ENCODE measurements around the gene FAM204A.

FAM204A gene

GRCh38 chr10:118286051-118286838 lies 55.9 kb downstream of the FAM204A start:
- Histone ChIP-seq H3K9me3 (no peaks in the 10 kb centered on the region), H3K27me3 (no peaks in the 10 kb centered on the region), H3K4me3 (ENCODE audit: low read depth, low read length) (no peak overlapping the region), H3K4me1 (no peaks in the 10 kb centered on the region), H3K36me3 (no peaks in the 10 kb centered on the region)
- TF ChIP-seq, protein P1, sequence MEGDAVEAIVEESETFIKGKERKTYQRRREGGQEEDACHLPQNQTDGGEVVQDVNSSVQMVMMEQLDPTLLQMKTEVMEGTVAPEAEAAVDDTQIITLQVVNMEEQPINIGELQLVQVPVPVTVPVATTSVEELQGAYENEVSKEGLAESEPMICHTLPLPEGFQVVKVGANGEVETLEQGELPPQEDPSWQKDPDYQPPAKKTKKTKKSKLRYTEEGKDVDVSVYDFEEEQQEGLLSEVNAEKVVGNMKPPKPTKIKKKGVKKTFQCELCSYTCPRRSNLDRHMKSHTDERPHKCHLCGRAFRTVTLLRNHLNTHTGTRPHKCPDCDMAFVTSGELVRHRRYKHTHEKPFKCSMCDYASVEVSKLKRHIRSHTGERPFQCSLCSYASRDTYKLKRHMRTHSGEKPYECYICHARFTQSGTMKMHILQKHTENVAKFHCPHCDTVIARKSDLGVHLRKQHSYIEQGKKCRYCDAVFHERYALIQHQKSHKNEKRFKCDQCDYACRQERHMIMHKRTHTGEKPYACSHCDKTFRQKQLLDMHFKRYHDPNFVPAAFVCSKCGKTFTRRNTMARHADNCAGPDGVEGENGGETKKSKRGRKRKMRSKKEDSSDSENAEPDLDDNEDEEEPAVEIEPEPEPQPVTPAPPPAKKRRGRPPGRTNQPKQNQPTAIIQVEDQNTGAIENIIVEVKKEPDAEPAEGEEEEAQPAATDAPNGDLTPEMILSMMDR (IDR thresholded peaks at IDR 0.05; ENCODE audit: low read depth, low read length): no peak
- no peak for DNase-seq

GRCh38 chr10:118282670-118283069 lies 59.5 kb downstream of the FAM204A start:
- H3K36me3 ChIP-seq: no peaks in the 10 kb centered on the region
- no peaks in the 10 kb centered on the region for H3K4me1 ChIP-seq
- H3K4me3 ChIP-seq (ENCODE audit: low read depth, low read length): no peak overlapping the region
- H3K9me3 ChIP-seq: no peaks in the 10 kb centered on the region
- no peaks in the 10 kb centered on the region for H3K27me3 ChIP-seq
- TF ChIP-seq, protein P1 (IDR thresholded peaks at IDR 0.05; ENCODE audit: low read depth, low read length): no peak
- DNase-seq: no peak

DNA sequence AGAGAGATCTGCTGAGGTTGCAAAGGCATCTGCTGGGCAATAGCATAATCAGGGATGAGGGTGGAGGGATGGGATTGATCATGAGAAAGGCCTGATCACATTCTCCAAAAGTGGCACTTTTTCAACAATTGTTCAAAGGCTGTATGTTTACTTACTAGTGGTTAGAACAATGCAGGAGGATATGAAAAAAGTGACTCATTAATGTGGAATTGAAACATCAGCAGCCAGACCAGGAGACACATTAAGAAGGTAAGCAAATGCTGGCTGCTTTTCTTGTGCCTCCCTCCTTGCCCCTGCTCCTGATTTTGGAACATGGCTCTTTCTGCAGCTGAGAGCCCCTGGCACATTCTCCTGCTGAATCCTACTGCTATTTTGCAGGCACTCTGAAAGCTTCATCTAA lies 63.5 kb downstream of the FAM204A start:
- Histone ChIP-seq H3K9me3 (no peaks in the 10 kb centered on the region), H3K36me3 (no peaks in the 10 kb centered on the region), H3K27me3 (no peaks in the 10 kb centered on the region), H3K4me3 (ENCODE audit: low read depth, low read length) (no peak overlapping the region), H3K4me1 (no peaks in the 10 kb centered on the region)
- TF ChIP-seq, protein P1 (IDR thresholded peaks at IDR 0.05; ENCODE audit: low read depth, low read length): no peak
- no peak for DNase-seq

- Histone ChIP-seq H3K9me3 (no peaks in the 10 kb centered on the region), H3K36me3 (no peaks in the 10 kb centered on the region), H3K27me3 (no peaks in the 10 kb centered on the region), H3K4me1 (no peaks in the 10 kb centered on the region), H3K4me3 (ENCODE audit: low read depth, low read length) (no peak overlapping the region)
- TF ChIP-seq, protein P1 (IDR thresholded peaks at IDR 0.05; ENCODE audit: low read depth, low read length): no peak
- DNase-seq: no peak
Measured at GRCh38 chr10:118277871-118278270, 64.3 kb downstream of the FAM204A start.

DNA sequence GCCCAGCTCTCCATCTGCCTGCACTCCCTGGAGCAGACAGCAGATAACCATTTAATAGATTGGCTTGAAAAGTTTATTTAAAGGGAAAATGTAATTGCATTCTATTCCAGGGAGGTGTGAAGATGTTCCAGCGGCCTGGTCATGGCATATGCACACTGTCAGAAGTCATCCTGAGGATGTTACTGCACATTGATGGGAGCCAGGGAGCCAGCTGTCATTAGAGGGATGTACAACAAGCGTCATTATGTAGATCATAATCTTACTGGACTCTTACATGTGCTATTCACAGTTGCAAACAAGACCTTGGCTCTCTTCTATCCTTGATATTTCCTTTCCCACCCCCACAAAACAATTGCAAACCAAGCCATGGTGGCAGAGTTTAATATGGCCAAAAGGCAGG lies 65.4 kb downstream of the FAM204A start:
- DNase-seq: no peak
- H3K27me3 ChIP-seq: peaks cover 6% of the 10 kb centered on the region; the same call in 1 of the 2 replicates
- no peaks in the 10 kb centered on the region for H3K9me3 ChIP-seq
- TF ChIP-seq, protein P1 (IDR thresholded peaks at IDR 0.05; ENCODE audit: low read depth, low read length): no peak
- no peaks in the 10 kb centered on the region for H3K4me1 ChIP-seq
- H3K4me3 ChIP-seq (ENCODE audit: low read depth, low read length): no peak overlapping the region
- H3K36me3 ChIP-seq: no peaks in the 10 kb centered on the region

- Histone ChIP-seq H3K36me3 (no peaks in the 10 kb centered on the region), H3K4me1 (no peaks in the 10 kb centered on the region), H3K27me3 (peaks cover 6% of the 10 kb centered on the region; the same call in 1 of the 2 replicates), H3K9me3 (no peaks in the 10 kb centered on the region), H3K4me3 (ENCODE audit: low read depth, low read length) (no peak overlapping the region)
- TF ChIP-seq, protein P1 (IDR thresholded peaks at IDR 0.05; ENCODE audit: low read depth, low read length): no peak
- DNase-seq: no peak
Measured at GRCh38 chr10:118276204-118276603, 65.9 kb downstream of the FAM204A start.

Measured in BE2C (cell line).